ENCODE measurements around the gene ESRRG. TPM values are rescaled to one million over a fixed set of nuclear protein-coding genes. Genes with fewer than 3 reads are reported as not detected.

The ESRRG gene
- total RNA-seq, result 10 to 100 TPM; 27.6 to 50.4 (median 41.6) TPM
- polyA plus RNA-seq, result 10.1 TPM
- long read RNA-seq, donor 1, full-length matches to known transcripts, result 4 of 23 reads
- long read RNA-seq, donor 1, partial matches to known transcripts, result 0 of 23 reads
- long read RNA-seq, donor 1, other reads (novel, unspliced or antisense), result 19 of 23 reads
- long read RNA-seq, donor 2, full-length matches to known transcripts, result 2 of 10 reads
- long read RNA-seq, donor 2, partial matches to known transcripts, result 2 of 10 reads
- long read RNA-seq, donor 2, other reads (novel, unspliced or antisense), result 6 of 10 reads
- long read RNA-seq, donor 3, full-length matches to known transcripts, result 11 of 42 reads
- long read RNA-seq, donor 3, partial matches to known transcripts, result 5 of 42 reads
- long read RNA-seq, donor 3, other reads (novel, unspliced or antisense), result 26 of 42 reads
- long read RNA-seq, donor 4, full-length matches to known transcripts, result 2 of 18 reads
- long read RNA-seq, donor 4, partial matches to known transcripts, result 6 of 18 reads
- long read RNA-seq, donor 4, other reads (novel, unspliced or antisense), result 10 of 18 reads

- WGBS, result 2% methylated on average over 17 of the region's 17 CpGs
- no peaks in the 10 kb centered on the region for H3K4me1 ChIP-seq (ENCODE audit: control insufficient read depth, insufficient read depth, low read length)
- ATAC-seq, result peak; percentile 92 to 96
- intact Hi-C loops (cut with DNase I), result no loop called here
- H3K27me3 ChIP-seq (ENCODE audit: control insufficient read depth, insufficient read depth), result no peaks in the 10 kb centered on the region
- H3K27ac ChIP-seq (ENCODE audit: low read length), result peak within 1 kb of the TSS; percentile 63
- H3K9me3 ChIP-seq (ENCODE audit: control insufficient read depth, low read length), result no peaks in the 10 kb centered on the region
- peak; percentile 57 to 72 (median 72) for DNase-seq
- H3K4me3 ChIP-seq (ENCODE audit: low read length), result peak within 1 kb of the TSS; percentile 37
Measured at GRCh38 chr1:216723274-216723780, at the start of gene ESRRG. TSS of gene ESRRG (minus strand) at chr1:216723429. CDS start at chr1:216723299, 130 bp downstream.

- H3K27me3 ChIP-seq (ENCODE audit: control insufficient read depth, insufficient read depth), result no peaks in the 10 kb centered on the region
- intact Hi-C loops (cut with DNase I), result no loop called here
- no peaks in the 10 kb centered on the region for H3K9me3 ChIP-seq (ENCODE audit: control insufficient read depth, low read length)
- H3K4me1 ChIP-seq (ENCODE audit: control insufficient read depth, insufficient read depth, low read length), result no peaks in the 10 kb centered on the region
- DNase-seq (no peak), ATAC-seq (no peak)
- 64% methylated on average over 4 of the region's 4 CpGs for WGBS
- no peak overlapping the region for H3K4me3 ChIP-seq (ENCODE audit: low read length)
- H3K27ac ChIP-seq (ENCODE audit: low read length), result no peak overlapping the region
Measured at GRCh38 chr1:216771922-216772321, 48.7 kb upstream of the ESRRG start.

GRCh38 chr1:216766633-216767327, 43.6 kb upstream of the ESRRG start:
- intact Hi-C loops (cut with DNase I), result no loop called here
- H3K4me1 ChIP-seq (ENCODE audit: control insufficient read depth, insufficient read depth, low read length), result no peaks in the 10 kb centered on the region
- H3K4me3 ChIP-seq (ENCODE audit: low read length), result no peak overlapping the region
- no peak for DNase-seq
- 57% methylated on average over 3 of the region's 3 CpGs for WGBS
- ATAC-seq, result no peak
- no peaks in the 10 kb centered on the region for H3K9me3 ChIP-seq (ENCODE audit: control insufficient read depth, low read length)
- no peaks in the 10 kb centered on the region for H3K27me3 ChIP-seq (ENCODE audit: control insufficient read depth, insufficient read depth)
- H3K27ac ChIP-seq (ENCODE audit: low read length), result no peak overlapping the region

GRCh38 chr1:216765346-216766300, 42.4 kb upstream of the ESRRG start:
- DNase-seq, result no peak
- WGBS, result 61% methylated on average over 10 of the region's 10 CpGs
- Histone ChIP-seq H3K27me3 (ENCODE audit: control insufficient read depth, insufficient read depth) (no peaks in the 10 kb centered on the region), H3K9me3 (ENCODE audit: control insufficient read depth, low read length) (no peaks in the 10 kb centered on the region), H3K27ac (ENCODE audit: low read length) (peak overlapping the region; percentile 48), H3K4me3 (ENCODE audit: low read length) (no peak overlapping the region), H3K4me1 (ENCODE audit: control insufficient read depth, insufficient read depth, low read length) (no peaks in the 10 kb centered on the region)
- intact Hi-C loops (cut with DNase I), result no loop called here
- peak; percentile 58 to 70 for ATAC-seq

- no peak for DNase-seq
- Histone ChIP-seq H3K4me3 (ENCODE audit: low read length) (peak overlapping the region; percentile 35), H3K4me1 (ENCODE audit: control insufficient read depth, insufficient read depth, low read length) (no peaks in the 10 kb centered on the region), H3K9me3 (ENCODE audit: control insufficient read depth, low read length) (no peaks in the 10 kb centered on the region), H3K27ac (ENCODE audit: low read length) (no peak overlapping the region), H3K27me3 (ENCODE audit: control insufficient read depth, insufficient read depth) (no peaks in the 10 kb centered on the region)
- peak in 1 of 2 donors; percentile 45 for ATAC-seq
- intact Hi-C loops (cut with DNase I), result no loop called here
- WGBS, result 29% methylated on average over 8 of the region's 8 CpGs
Measured at GRCh38 chr1:216758161-216758560, 34.9 kb upstream of the ESRRG start.

- H3K27me3 ChIP-seq (ENCODE audit: control insufficient read depth, insufficient read depth), result no peaks in the 10 kb centered on the region
- no peak overlapping the region for H3K4me3 ChIP-seq (ENCODE audit: low read length)
- ATAC-seq (no peak), DNase-seq (no peak)
- H3K9me3 ChIP-seq (ENCODE audit: control insufficient read depth, low read length), result no peaks in the 10 kb centered on the region
- H3K27ac ChIP-seq (ENCODE audit: low read length), result no peak overlapping the region
- WGBS, result 71% methylated on average over 1 of the region's 1 CpG
- H3K4me1 ChIP-seq (ENCODE audit: control insufficient read depth, insufficient read depth, low read length), result no peaks in the 10 kb centered on the region
- intact Hi-C loops (cut with DNase I), result no loop called here
Measured at GRCh38 chr1:216757110-216757509, 33.9 kb upstream of the ESRRG start.

GRCh38 chr1:216750961-216751360, 27.7 kb upstream of the ESRRG start:
- Histone ChIP-seq H3K27me3 (ENCODE audit: control insufficient read depth, insufficient read depth) (no peaks in the 10 kb centered on the region), H3K4me3 (ENCODE audit: low read length) (no peak overlapping the region), H3K9me3 (ENCODE audit: control insufficient read depth, low read length) (no peaks in the 10 kb centered on the region), H3K27ac (ENCODE audit: low read length) (no peak overlapping the region), H3K4me1 (ENCODE audit: control insufficient read depth, insufficient read depth, low read length) (no peaks in the 10 kb centered on the region)
- ATAC-seq, result peak; percentile 44 to 62
- 74% methylated on average over 2 of the region's 2 CpGs for WGBS
- no peak for DNase-seq
- intact Hi-C loops (cut with DNase I), result no loop called here

GRCh38 chr1:216750031-216750627, 26.9 kb upstream of the ESRRG start:
- intact Hi-C loops (cut with DNase I), result no loop called here
- Histone ChIP-seq H3K4me3 (ENCODE audit: low read length) (no peak overlapping the region), H3K4me1 (ENCODE audit: control insufficient read depth, insufficient read depth, low read length) (no peaks in the 10 kb centered on the region), H3K27me3 (ENCODE audit: control insufficient read depth, insufficient read depth) (no peaks in the 10 kb centered on the region), H3K9me3 (ENCODE audit: control insufficient read depth, low read length) (no peaks in the 10 kb centered on the region), H3K27ac (ENCODE audit: low read length) (no peak overlapping the region)
- DNase-seq (no peak), ATAC-seq (peak; percentile 80 to 90)
- WGBS, result 2% methylated on average over 3 of the region's 3 CpGs

- no peaks in the 10 kb centered on the region for H3K9me3 ChIP-seq (ENCODE audit: control insufficient read depth, low read length)
- intact Hi-C loops (cut with DNase I), result no loop called here
- no peak overlapping the region for H3K4me3 ChIP-seq (ENCODE audit: low read length)
- DNase-seq (no peak), ATAC-seq (peak; percentile 28 to 45)
- 79% methylated on average over 9 of the region's 9 CpGs for WGBS
- peak overlapping the region; percentile 4 for H3K27ac ChIP-seq (ENCODE audit: low read length)
- no peaks in the 10 kb centered on the region for H3K4me1 ChIP-seq (ENCODE audit: control insufficient read depth, insufficient read depth, low read length)
- H3K27me3 ChIP-seq (ENCODE audit: control insufficient read depth, insufficient read depth), result no peaks in the 10 kb centered on the region
Measured at GRCh38 chr1:216749232-216749631, 26.0 kb upstream of the ESRRG start.

GRCh38 chr1:216742625-216743024, 19.4 kb upstream of the ESRRG start:
- Histone ChIP-seq H3K4me1 (ENCODE audit: control insufficient read depth, insufficient read depth, low read length) (no peaks in the 10 kb centered on the region), H3K9me3 (ENCODE audit: control insufficient read depth, low read length) (no peaks in the 10 kb centered on the region), H3K4me3 (ENCODE audit: low read length) (no peak overlapping the region), H3K27me3 (ENCODE audit: control insufficient read depth, insufficient read depth) (no peaks in the 10 kb centered on the region), H3K27ac (ENCODE audit: low read length) (no peak overlapping the region)
- DNase-seq, result no peak
- WGBS, result 53% methylated on average over 2 of the region's 2 CpGs
- ATAC-seq, result no peak
- intact Hi-C loops (cut with DNase I), result no loop called here

Data from right cardiac atrium (tissue), 5 donors.